Measurements from ENCODE around the gene PDS5A.
A peak's percentile ranks its signal among the peaks of the same experiment; 100 is the strongest.
"Not testable (repeated sequence)": the region's sequence is repeated elsewhere in the genome, so short reads cannot be mapped to it uniquely, and the experiment has no call there.

PDS5A gene

DNA sequence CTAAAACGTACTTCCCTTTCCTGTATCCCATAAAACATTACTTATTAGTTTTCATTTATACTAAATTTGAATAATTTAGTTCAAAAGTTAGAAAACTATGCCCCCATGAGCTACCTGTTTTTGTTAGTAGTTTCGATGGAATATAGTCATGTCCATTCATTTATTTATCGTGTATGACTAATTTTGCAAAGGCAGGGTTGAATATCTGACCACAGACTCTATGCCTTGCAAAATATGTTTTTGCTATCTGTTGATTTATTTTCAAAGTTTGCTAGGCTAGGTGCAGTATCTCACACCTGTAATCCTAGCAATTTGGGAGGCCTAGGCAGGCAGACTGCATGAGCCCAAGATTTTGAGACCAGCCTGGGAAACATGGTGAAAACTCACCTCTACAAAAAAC lies 78.4 kb downstream of the PDS5A start:
- DNase-seq, result no peak

DNA sequence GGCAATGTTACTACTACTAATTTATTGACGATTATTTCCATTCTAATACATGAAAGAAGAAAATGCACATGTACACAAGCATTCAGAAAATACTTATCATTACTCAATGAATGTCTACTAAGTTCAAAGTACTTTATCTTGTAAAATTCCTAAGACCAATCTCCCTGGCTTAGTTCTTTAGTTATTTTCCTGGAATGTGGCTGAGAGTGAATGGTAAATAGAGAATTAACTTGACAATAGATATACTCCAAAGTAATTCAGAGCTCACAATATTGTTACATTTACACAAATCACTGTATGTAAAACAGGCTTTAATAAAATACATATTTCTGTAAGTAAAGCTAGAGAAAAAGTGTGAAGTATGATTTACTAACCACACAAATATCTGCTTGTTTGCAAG lies 79.7 kb downstream of the PDS5A start:
- no peak for DNase-seq

DNA sequence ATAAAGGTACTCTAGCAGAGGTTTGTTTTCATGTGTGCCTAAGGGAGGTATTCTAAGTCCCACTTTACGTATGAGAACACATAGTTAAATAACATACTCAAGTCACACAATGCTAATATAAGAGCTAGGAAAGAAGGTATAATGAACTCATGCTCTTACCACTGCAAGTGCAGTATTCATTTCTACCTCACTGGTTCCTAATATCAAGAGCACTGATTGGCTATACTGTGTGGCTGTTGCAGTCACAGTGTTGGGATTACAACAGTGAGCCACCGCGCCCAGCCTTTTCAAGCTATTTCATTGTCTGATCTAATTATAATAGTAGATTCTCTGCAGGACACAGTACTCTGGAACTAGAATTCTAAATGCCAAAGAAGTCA lies 84.0 kb downstream of the PDS5A start:
- no peak for DNase-seq

DNA sequence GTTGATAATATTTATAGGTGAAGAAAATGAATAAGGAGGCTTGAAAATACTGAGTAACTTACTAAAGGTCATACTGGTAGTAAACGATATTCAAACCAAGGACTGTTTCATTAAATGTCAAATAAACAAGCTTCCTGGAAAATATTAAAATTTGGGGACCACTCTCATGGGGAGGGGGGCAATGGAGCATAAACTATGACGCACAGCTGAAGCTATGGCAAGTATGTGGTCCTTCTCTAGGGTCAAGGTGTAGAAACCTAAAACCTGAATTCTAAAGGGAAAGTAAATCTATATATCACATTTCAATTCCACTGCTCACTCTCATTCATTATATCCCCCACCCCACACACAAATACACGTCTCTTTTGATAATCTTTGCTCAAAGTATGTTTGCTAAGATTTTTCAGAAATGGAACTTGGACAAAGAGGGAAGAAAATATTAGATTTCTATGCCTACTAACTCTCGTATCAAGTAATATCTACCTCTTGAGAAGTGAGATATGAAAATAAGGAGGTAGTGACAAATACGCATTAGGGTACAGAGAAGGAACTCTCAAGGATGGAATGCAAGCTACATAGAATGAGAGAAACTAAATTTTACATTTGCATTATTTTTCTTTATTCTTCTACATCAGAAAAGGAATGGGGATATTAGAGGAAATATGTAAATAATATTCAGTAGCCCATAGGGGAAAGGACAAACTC lies 84.6 kb downstream of the PDS5A start:
- DNase-seq, result no peak

DNA sequence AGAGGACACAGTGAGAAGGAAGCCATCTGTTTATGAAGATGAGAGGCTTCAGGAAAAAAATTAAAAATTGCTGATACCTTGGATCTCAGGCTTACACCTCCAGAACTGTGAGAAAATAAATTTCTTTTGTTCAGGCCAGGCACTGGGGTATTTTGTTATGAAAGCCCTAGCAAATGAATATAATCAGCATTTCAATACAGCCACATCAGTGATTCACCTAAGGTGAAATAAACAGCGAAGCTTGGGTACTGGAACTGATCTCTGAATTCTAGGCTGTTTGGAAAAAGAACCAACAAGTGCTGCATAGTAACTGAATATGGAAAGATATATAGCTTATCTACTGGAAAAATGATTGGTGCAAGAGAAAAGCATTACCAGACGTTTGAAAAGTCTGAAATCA lies 88.5 kb downstream of the PDS5A start:
- DNase-seq, result no peak

DNA sequence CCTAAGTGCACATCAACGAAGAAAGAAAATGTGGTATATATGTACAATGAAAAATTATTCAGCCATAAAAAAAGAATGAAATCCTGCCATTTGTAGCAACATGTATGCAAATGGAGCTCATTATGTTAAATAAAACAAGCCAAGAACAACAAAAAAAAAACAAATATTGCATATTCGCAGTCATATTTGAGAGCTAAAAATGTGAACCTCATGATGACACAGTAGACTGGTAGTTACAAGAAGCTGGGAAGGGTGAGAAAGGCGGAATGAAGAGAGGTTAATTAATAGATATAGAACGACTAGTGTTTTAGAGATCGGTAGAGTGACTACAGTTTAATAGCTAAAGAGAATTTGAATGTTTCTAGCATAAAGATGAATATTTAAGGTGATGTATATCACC lies 89.2 kb downstream of the PDS5A start:
- DNase-seq, result no peak

DNA sequence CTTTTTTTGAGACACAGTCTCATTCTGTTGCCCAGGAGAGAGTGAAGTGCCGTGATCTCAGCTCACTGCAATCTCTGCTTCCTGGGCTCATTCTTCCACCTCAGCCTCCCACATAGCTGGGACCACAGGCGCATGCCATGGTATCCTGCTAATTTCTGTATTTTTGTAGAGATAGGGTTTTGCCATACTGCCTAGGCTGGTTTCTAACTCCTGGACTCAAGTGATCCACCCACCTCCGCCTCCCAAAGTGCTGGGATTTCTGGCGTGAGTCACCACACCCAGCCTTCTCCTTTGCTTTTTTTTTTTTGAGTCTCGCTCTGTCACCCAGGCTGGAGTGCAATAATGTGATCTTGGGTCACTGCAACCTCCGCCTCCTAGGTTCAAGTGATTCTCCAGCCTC lies 94.1 kb downstream of the PDS5A start:
- no peak for DNase-seq

DNA sequence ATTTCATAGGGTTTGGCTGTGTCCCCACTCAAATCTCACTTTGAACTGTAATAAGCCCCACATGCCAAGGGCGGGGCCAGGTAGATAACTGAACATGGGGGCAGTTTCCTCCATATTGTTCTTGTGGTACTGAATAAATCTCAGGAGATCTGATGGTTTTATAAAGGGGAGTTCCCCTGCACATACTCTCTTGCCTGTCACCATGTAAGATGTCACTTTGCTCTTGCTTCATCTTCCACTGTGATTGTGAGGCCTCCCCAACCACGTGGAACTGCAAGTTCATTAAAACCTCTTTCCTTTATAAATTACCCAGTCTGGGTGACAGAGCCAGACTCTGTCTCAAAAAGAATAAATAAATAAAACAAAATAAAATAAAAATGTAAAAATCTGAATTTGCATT lies 95.9 kb downstream of the PDS5A start:
- no peak for DNase-seq

DNA sequence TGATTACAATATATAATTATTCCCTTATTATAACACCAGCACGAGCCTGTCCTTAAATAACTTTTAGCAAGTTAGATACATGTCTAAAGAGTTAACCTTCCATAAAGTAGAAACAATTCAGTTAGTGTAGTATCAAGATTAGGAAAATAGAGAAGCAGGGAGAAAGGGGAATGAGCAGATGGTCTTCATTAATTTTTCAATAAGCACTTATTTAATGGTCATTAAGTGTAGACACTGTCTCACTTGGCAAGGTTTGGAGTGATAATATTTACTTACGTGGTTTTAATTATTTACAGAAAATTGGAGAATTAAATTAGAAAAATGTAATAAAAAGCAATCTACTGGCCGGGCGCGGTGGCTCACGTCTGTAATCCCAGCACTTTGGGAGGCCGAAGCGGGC lies 99.7 kb downstream of the PDS5A start:
- DNase-seq, result no peak

DNA sequence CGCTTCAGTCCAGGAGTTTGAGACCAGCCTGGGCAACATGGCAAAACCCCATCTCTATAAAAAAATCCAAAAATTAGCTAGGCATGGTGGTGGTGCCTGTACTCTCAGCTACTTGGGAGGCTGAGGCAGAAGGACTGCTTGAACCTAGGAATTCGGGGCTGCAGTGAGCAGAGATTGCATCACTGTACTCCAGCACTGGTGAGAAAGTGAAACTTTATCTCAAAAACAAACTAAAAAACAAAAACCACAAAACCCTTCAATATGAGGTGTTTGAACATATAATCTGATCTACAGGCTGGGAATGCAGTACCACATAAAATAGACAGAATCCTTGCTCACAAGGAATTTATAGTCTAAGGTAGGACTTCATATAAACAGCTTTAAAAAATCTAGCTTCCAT lies 103.9 kb downstream of the PDS5A start:
- DNase-seq, result no peak

DNA sequence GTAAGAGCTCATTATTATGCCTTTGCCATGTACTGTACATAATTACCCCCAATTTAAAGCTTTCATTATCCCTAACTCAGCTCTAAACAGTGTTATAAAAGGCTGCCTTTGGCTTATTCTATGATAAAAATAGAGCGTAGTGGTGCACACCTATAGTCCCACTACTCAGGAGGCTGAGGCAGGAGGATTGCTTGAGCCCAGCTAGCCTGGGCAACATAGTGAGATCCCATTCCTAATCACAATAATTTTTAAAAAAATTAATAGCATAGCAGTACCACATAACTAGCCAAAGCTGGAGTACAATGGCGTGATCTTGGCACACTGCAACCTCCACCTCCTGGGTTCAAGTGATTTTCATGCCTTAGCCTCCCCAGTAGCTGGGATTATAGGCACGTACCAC lies 112.4 kb downstream of the PDS5A start:
- DNase-seq, result no peak

DNA sequence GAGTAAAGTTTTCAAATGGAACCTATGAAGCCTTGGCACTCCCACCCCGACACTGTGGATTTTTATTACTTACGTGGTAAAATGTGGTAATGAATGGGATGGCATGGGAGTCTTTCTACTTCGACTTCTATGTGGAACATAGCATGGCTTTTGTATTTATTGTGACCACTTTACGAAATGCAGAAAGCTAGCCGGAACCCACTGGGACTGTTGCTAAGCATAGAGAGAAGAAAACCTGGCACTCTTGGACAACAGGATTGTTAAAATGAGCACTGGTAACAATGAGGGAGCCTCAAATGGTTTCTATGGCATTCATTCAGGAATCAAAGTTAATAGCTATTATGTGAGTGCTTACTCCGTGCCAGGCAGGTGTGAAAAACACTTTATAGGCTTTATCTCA lies 113.3 kb downstream of the PDS5A start:
- DNase-seq, result no peak

DNA sequence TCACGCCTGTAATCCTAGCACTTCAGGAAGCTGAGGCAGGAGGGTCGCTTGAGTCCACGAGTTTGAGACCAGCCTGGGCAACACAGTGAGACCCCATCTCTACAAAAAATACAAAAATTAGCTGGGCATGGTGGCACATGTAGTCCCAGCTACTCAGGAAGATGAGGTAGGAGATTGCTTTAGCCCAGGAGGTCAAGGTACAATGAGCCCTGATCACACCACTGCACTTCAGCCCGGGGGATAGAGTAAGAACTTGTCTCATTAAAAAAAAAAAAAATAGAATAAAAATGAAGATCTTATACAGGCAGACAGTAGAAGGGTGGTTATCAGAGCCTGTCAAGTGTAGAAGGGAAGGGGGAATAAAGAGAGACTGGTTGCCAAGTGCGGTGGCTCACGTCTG lies 116.9 kb downstream of the PDS5A start:
- no peak for DNase-seq

DNA sequence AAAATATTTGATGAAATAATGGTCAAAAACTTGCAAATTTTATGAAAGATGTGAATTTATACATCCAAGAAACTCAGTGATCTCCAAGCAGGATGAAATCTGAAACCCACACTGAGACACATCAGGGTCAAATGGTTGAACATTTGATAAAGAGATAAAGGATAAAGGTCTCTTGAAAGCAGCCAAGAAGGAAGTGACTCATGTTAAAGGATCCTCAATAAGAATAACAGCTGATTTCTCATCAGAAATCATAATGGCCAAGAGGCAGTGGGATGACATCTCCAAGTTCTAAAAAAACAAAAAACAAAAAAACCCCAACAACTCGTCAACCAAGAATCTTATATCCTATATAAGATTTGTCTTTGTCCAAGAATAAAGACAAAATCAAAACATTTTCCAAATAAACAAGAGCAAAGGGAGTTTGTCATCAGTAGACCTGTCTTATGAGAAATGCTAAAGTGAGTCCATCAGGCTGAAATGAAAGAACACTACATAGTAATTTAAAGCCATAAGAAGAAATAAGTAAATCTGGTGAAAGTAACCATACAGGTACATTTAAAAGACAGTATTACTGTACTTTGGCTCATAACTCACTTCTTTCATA lies 121.7 kb downstream of the PDS5A start:
- DNase-seq, result peak in 1 of 2 donors; percentile 7

DNA sequence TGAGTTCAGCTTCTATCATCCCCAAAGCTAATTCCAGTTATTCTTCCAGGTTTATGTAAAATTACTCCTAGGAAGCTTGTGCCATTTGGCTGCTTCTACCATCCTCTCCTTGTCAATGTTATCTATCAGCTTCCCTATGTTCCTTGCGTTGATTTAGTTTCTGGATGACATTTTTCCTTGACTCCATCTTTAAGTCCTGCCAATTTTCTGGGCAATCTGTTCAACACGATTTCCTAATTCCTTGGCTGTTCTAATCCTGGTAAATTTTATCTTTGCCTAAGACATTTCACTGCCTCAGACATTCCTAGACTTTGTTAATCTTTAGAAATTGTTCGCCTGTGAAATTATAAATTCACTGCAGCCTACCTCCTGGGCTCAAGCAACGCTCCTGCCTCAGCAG lies 125.1 kb downstream of the PDS5A start:
- DNase-seq, result no peak

DNA sequence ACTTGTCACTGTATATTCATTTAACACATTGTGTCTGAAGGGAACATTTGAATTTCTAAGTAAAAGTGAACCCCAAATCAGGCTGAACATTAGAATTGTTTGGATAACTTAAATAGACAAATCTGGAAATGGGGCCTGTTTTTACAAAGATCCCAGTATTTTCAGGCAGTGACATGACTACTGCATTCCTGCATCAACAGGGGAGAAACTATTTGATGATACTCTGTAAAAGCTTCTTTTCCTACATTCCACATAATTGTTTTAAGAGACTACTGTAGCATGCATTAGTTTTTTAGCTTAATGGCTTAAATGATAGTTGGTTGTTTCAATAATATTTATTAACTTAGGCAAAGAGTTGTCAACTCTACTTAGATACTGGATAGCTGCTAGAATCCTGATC lies 127.0 kb downstream of the PDS5A start:
- no peak for DNase-seq

DNA sequence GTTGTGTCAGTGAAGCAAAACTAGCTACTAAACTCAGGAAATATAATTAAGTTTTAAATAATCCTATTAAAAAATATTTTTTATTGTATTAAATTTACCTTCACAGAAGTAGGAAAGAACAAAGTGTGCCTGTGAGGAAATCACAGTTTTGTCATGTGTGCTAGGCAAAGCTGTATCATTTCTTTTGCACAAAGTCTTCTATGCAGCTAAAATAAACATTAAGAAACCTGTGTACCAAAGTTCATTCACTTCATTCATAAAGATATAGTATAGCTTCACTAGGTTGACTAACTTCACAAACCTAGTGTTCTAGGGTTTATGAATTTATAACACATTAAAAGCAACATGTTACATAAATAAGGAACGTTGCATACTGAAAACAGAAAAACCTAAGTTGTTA lies 131.0 kb downstream of the PDS5A start:
- no peak for DNase-seq

DNA sequence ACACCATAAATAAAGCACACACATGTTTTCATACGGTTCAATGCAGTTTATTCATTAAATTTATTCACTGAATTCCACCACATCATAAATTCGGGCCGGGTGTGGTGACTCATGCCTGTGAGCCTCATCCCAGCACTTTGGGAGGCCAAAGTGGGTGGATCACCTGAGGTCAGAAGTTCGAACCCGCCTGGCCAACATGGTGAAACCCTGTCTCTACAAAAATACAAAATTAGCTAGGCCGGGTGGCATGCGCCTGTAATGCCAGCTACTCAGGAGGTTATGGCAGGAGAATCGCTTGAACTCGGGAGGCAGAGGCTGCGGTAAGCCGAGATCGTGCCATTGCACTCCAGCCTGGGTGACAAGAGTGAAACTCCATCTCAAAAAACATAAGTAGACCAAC lies 131.6 kb downstream of the PDS5A start:
- DNase-seq, result no peak

DNA sequence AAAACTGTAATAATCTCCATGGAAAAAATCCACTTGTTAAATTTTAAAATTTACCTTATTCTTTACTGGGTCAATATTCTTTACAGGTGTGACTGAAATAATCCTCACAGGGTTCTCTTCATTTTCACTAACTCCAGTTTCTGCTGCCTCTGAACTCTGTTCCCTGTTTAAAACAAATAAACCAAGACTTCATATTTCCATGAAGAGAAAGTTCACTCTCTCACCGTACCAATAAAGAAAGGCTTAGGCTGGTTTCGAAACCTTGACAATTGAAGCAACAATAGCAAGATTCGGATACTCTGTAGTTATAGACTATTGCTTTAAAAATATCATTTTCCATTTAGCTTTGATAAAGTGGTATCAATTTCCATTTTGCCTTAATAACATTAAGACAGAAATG lies 135.8 kb downstream of the PDS5A start:
- DNase-seq, result no peak

DNA sequence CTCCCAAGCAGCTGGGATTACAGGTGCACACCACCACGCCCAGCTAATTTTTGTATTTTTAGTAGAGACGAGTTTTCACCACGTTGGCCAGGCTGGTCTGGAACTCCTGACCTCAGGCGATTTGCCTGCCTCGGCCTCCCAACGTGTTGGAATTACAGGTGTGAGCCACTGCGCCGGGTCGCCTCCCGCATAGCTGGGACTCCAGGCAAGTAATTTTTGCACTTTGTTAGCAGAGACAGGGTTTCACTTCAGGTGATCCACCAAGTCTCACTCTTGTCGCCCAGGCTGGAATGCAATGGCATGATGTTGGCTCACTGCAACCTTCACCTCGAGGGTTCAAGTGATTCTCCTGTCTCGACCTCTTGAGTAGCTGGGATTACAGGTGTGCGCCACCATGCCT lies 137.2 kb downstream of the PDS5A start:
- DNase-seq, result not testable (repeated sequence)

DNA sequence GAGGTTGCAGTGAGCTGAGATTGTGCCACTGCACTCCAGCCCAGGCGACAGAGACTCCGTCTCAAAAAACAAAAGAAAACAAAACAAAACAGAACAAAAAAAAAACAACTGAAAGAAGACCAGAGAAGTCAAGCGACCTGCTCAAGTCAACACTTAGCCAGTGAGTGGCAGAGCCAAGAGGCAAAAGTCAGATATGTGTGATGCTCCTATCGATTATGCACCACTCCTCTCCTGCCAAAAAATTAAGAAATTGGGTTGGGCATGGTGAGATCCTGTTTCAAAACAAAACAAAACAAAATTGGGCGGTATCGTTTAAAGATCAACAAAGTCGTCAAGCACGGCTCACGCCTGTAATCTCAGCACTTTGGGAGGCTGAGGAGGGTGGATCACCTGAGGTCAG lies 137.7 kb downstream of the PDS5A start:
- no peak for DNase-seq

DNA sequence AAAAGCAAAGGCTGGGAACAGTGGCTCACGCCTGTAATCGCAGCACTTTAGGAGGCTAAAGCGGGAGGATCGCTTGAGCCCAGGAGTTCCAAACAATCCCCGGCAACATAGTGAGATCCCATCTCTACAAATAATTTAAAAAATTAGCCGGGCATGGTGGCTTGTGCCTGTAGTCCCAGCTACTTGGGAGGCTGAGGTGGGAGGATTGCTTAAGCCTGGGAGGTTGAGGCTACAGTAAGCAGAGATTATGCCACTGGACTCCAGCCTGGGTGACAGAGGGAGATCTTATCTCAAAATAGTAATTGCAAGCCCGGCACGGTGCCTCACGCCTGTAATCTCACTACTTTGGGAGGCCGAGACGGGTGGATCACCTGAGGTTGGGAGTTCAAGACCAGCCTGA lies 139.3 kb downstream of the PDS5A start:
- not testable (repeated sequence) for DNase-seq

DNA sequence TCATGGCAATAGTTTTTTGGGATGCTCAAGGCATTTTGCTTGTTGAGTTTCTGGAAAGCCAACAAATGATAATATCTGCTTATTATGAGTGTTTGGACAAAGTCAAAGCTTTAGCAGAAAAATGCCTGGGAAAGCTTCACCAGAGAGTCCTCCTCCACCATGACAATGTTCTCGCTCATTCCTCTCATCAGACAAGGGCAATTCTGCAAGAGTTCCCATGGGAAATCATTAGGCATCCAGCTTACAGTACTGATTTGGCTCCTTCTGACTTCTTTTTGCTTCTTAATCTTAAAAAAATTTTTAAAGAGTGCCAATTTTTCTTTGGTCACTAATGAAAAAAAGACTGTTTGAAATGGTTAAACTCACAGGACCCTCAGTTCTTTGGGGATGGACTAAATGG lies 143.4 kb downstream of the PDS5A start:
- DNase-seq, result no peak

DNA sequence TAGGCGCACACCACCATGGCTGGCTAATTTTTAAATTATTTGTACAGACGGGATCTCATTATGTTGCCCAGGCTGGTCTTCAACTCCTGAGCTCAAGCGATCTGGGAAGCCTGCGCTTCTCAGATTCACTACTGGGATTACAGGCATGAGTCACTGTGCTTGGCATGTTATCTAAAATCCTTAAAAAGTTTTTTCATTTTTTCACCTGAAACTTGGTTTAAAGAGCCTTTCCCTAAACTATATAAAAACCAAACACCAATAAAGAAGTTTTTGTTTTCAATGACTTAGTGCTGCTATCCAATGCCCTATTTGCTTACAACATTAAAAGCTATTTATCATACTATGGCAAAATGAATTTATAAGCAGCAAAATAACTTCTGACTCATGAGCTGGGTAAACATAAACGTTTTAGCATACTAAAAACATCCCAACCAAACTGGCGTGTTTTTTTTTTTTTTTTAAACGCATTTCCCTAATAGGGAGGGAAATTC lies 151.9 kb downstream of the PDS5A start:
- no peak for DNase-seq

DNA sequence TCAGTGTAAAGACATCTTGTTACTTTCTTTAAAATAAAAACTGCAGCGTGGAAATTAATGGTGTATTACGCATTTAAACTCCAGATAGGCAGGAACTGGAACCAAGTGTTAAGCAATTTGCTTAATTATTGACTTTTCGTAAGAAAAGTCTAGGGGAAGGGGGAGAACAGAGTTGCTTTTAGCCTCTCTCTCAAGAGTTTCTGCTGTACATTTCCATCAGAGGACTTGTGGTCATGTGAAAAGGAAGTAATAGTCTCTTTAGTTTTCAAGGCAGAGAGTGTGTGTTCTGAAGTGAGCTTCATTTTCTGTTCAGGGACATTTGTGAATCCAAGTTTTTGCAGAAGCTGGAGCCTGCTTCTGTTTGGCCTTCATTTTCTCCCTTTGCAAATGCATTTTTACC lies 152.6 kb downstream of the PDS5A start:
- DNase-seq, result no peak

Data from bone marrow (tissue), 2 donors.